Thyroid gland (tissue), 4 donors: ENCODE results near the gene ITPR2.

Experiments
- CTCF ChIP-seq, 6 experiments: fragments of 200-600 bp in 3 of 6; fragments of 450-650 bp in 3 of 6; sonication (generic) in 3 of 6; IDR thresholded peaks; one replicate each; pipeline ENCODE4 v1.5.1; 2016 to 2019; ENCODE audit warnings: antibody characterized with exemption in 6 of 6, mild to moderate bottlenecking in 2 of 6, inconsistent platforms in 1 of 6, moderate library complexity in 1 of 6
- POLR2A ChIP-seq, 2 donors: fragments of 450-650 bp; IDR thresholded peaks; one replicate each; pipeline ENCODE4 v1.6.1; 2017; ENCODE audit warnings: antibody characterized with exemption in 2 of 2, mild to moderate bottlenecking in 2 of 2, moderate library complexity in 1 of 2

GRCh38 chr12:26304273-26304672 is 528.7 kb downstream of the ITPR2 start:
- TF ChIP-seq POLR2A (IDR thresholded peaks at IDR 0.05), result no peak
- TF ChIP-seq CTCF (IDR thresholded peaks at IDR 0.05), result no peak
